Fibroblast of lung (primary cell): Measurements from ENCODE around the gene LPP. TPM values are rescaled to one million over a fixed set of nuclear protein-coding genes. Genes with fewer than 3 reads are reported as not detected.
A peak's percentile ranks its signal among the peaks of the same experiment; 100 is the strongest.

Experiments used
- DNase-seq, 2 donors: peaks; one replicate each; pipeline versions ENCODE4 v3.0.0 to v3.0.0-alpha.2; 2010; ENCODE audit warnings: low read depth in 2 of 2
- H2AFZ ChIP-seq: 2 replicates; pipeline ENCODE4 v1.5.1; 2012; ENCODE audit warnings: low read length, control low read depth, inconsistent platforms
- H3K27ac ChIP-seq: 2 replicates; pipeline ENCODE4 v1.5.1; 2011; ENCODE audit warnings: low read length, control low read depth; ENCODE audit not compliant: insufficient read depth
- H3K27me3 ChIP-seq: 2 replicates; pipeline ENCODE4 v1.5.1; 2011; ENCODE audit warnings: mild to moderate bottlenecking, low read length; ENCODE audit not compliant: control insufficient read depth, insufficient read depth
- H3K36me3 ChIP-seq: 2 replicates; pipeline ENCODE4 v1.5.1; 2011; ENCODE audit warnings: low read length; ENCODE audit not compliant: control insufficient read depth, insufficient read depth
- H3K4me1 ChIP-seq: 2 replicates; pipeline ENCODE4 v1.5.1; 2011; ENCODE audit warnings: low read length; ENCODE audit not compliant: control insufficient read depth, insufficient read depth; ENCODE audit errors: extremely low read depth
- H3K4me2 ChIP-seq: 2 replicates; pipeline ENCODE4 v1.5.1; 2011; ENCODE audit warnings: low read length, control low read depth; ENCODE audit not compliant: insufficient read depth; ENCODE audit errors: extremely low read depth
- H3K4me3 ChIP-seq, 4 experiments: fragments of 200-600 bp in 1 of 4; sonication (generic) in 1 of 4; replicated peaks in 1 of 4; 2 replicates each; pipeline ENCODE4 v1.5.1; 2011 to 2016; ENCODE audit warnings: low read length in 4 of 4, low read depth in 3 of 4, mild to moderate bottlenecking in 3 of 4, control low read depth in 2 of 4, inconsistent platforms in 1 of 4, mixed read lengths in 1 of 4; ENCODE audit not compliant: insufficient read depth in 1 of 4; ENCODE audit errors: control extremely low read depth in 1 of 4
- H3K79me2 ChIP-seq: 2 replicates; pipeline ENCODE4 v1.5.1; 2012; ENCODE audit warnings: mild to moderate bottlenecking, low read length, inconsistent platforms; ENCODE audit not compliant: control insufficient read depth, insufficient read depth
- H3K9ac ChIP-seq: 2 replicates; pipeline ENCODE4 v1.5.1; 2011; ENCODE audit warnings: mild to moderate bottlenecking, low read length, control low read depth; ENCODE audit not compliant: insufficient read depth
- H3K9me3 ChIP-seq: 2 replicates; pipeline ENCODE4 v1.5.1; 2012; ENCODE audit warnings: low read depth, low read length; ENCODE audit not compliant: control insufficient read depth, insufficient read depth
- H4K20me1 ChIP-seq: 2 replicates; pipeline ENCODE4 v1.5.1; 2011; ENCODE audit warnings: low read length; ENCODE audit not compliant: control insufficient read depth, insufficient read depth; ENCODE audit errors: extremely low read depth
- EZH2 ChIP-seq: IDR thresholded peaks from 2 replicates; pipeline ENCODE4 v1.5.1; 2012; ENCODE audit warnings: low read length, control low read depth, mild to moderate bottlenecking; ENCODE audit errors: missing control alignments
- polyA plus RNA-seq, 2 donors: library from polyadenylated mRNA; depleted of rRNA in 1 of 2; stranded (reverse) in 1 of 2; unstranded in 1 of 2; fragments of >200 nt; gene quantifications; 2 replicates each; pipeline ENCODE4 v1.2.1, GENCODE V29; 2011 to 2012; ENCODE audit warnings: missing spikeins in 1 of 2
- total RNA-seq: library from RNA; depleted of rRNA; stranded (reverse); fragments of >200 nt; gene quantifications from 2 replicates; pipeline ENCODE4 v1.2.1, GENCODE V29; 2014
- TF ChIP-seq, protein P1 (sequence below), 2 donors: IDR thresholded peaks in 1 of 2; conservative IDR thresholded peaks in 1 of 2; 1 replicate in 1 of 2; 2 replicates in 1 of 2; pipeline ENCODE4 v1.5.1; 2011 to 2012; ENCODE audit warnings: low read length in 2 of 2, control low read depth in 1 of 2, inconsistent platforms in 1 of 2, low read depth in 1 of 2, mild to moderate bottlenecking in 1 of 2

LPP gene
- total and polyA plus RNA-seq, 2 donors (not counting 1 experiment from before 2014, with no cell fraction given), result 69.0 to 124 TPM

- H3K27ac ChIP-seq, result no peak overlapping the region
- H3K9ac ChIP-seq, result no peak overlapping the region
- no peaks in the 10 kb centered on the region for H3K79me2 ChIP-seq
- no peaks in the 10 kb centered on the region for H3K36me3 ChIP-seq
- H3K4me3 ChIP-seq, result no peak overlapping the region
- no peak for TF ChIP-seq EZH2
- TF ChIP-seq, protein P1, sequence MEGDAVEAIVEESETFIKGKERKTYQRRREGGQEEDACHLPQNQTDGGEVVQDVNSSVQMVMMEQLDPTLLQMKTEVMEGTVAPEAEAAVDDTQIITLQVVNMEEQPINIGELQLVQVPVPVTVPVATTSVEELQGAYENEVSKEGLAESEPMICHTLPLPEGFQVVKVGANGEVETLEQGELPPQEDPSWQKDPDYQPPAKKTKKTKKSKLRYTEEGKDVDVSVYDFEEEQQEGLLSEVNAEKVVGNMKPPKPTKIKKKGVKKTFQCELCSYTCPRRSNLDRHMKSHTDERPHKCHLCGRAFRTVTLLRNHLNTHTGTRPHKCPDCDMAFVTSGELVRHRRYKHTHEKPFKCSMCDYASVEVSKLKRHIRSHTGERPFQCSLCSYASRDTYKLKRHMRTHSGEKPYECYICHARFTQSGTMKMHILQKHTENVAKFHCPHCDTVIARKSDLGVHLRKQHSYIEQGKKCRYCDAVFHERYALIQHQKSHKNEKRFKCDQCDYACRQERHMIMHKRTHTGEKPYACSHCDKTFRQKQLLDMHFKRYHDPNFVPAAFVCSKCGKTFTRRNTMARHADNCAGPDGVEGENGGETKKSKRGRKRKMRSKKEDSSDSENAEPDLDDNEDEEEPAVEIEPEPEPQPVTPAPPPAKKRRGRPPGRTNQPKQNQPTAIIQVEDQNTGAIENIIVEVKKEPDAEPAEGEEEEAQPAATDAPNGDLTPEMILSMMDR (conservative IDR thresholded peaks at IDR 0.05 in 1 of 2, IDR thresholded peaks at IDR 0.05 in 1 of 2; ENCODE audit: low read depth in 1 of 2, low read length in 2 of 2), result no peak
- H3K9me3 ChIP-seq, result no peaks in the 10 kb centered on the region
- no peak overlapping the region for H3K4me2 ChIP-seq
- no peaks in the 10 kb centered on the region for H3K27me3 ChIP-seq
- DNase-seq, result peak; percentile 40 to 78
- no peaks in the 10 kb centered on the region for H3K4me1 ChIP-seq
- H4K20me1 ChIP-seq, result no peaks in the 10 kb centered on the region
- H2AFZ ChIP-seq, result no peak overlapping the region
These were observed 772.2 kb downstream of the LPP start for GRCh38 chr3:188926111-188926510.

GRCh38 chr3:188926741-188927511, 773.0 kb downstream of the LPP start:
- H4K20me1 ChIP-seq, result no peaks in the 10 kb centered on the region
- no peaks in the 10 kb centered on the region for H3K27me3 ChIP-seq
- DNase-seq, result peak in 1 of 2 donors; percentile 72
- no peak overlapping the region for H3K4me2 ChIP-seq
- H3K4me3 ChIP-seq, result no peak overlapping the region
- H3K9ac ChIP-seq, result no peak overlapping the region
- H3K79me2 ChIP-seq, result no peaks in the 10 kb centered on the region
- no peak for TF ChIP-seq EZH2
- TF ChIP-seq, protein P1 (conservative IDR thresholded peaks at IDR 0.05 in 1 of 2, IDR thresholded peaks at IDR 0.05 in 1 of 2; ENCODE audit: low read depth in 1 of 2, low read length in 2 of 2), result no peak
- H3K27ac ChIP-seq, result no peak overlapping the region
- no peak overlapping the region for H2AFZ ChIP-seq
- H3K4me1 ChIP-seq, result no peaks in the 10 kb centered on the region
- H3K36me3 ChIP-seq, result no peaks in the 10 kb centered on the region
- no peaks in the 10 kb centered on the region for H3K9me3 ChIP-seq

- H3K36me3 ChIP-seq, result no peaks in the 10 kb centered on the region
- H4K20me1 ChIP-seq, result no peaks in the 10 kb centered on the region
- H3K79me2 ChIP-seq, result no peaks in the 10 kb centered on the region
- no peaks in the 10 kb centered on the region for H3K9me3 ChIP-seq
- H3K9ac ChIP-seq, result no peak overlapping the region
- no peak overlapping the region for H3K4me2 ChIP-seq
- DNase-seq, result no peak
- no peak for TF ChIP-seq EZH2
- TF ChIP-seq, protein P1 (conservative IDR thresholded peaks at IDR 0.05 in 1 of 2, IDR thresholded peaks at IDR 0.05 in 1 of 2; ENCODE audit: low read depth in 1 of 2, low read length in 2 of 2), result no peak
- no peaks in the 10 kb centered on the region for H3K4me1 ChIP-seq
- no peak overlapping the region for H3K27ac ChIP-seq
- H2AFZ ChIP-seq, result no peak overlapping the region
- H3K4me3 ChIP-seq, result no peak overlapping the region
- H3K27me3 ChIP-seq, result no peaks in the 10 kb centered on the region
These were observed 774.0 kb downstream of the LPP start for GRCh38 chr3:188927971-188928370.
